Muscle layer of duodenum (tissue), 2 donors: ENCODE measurements around the gene POLR2F.

Experiments used
- H3K27ac ChIP-seq: one replicate; pipeline ENCODE4 v1.7.0; 2013; ENCODE audit warnings: mild to moderate bottlenecking, low read length
- H3K27me3 ChIP-seq: one replicate; pipeline ENCODE4 v1.7.0; 2013; ENCODE audit warnings: low read depth, mild to moderate bottlenecking, control low read depth, low read length
- H3K36me3 ChIP-seq, 2 donors: one replicate each; pipeline ENCODE4 v1.7.0; 2013; ENCODE audit warnings: low read length in 2 of 2, control low read depth in 1 of 2, mild to moderate bottlenecking in 1 of 2; ENCODE audit not compliant: insufficient read depth in 2 of 2, control insufficient read depth in 1 of 2
- H3K4me1 ChIP-seq, 2 donors: one replicate each; pipeline ENCODE4 v1.7.0; 2013; ENCODE audit warnings: low read length in 2 of 2, mild to moderate bottlenecking in 2 of 2, control low read depth in 1 of 2, moderate library complexity in 1 of 2; ENCODE audit not compliant: insufficient read depth in 2 of 2, control insufficient read depth in 1 of 2
- H3K4me3 ChIP-seq, 2 donors: one replicate each; pipeline ENCODE4 v1.7.0; 2013; ENCODE audit warnings: low read length in 2 of 2, low read depth in 1 of 2, mild to moderate bottlenecking in 1 of 2
- H3K9me3 ChIP-seq, 2 donors: one replicate each; pipeline ENCODE4 v1.7.0; 2013; ENCODE audit warnings: low read length in 2 of 2, control low read depth in 1 of 2, mild to moderate bottlenecking in 1 of 2; ENCODE audit not compliant: control insufficient read depth in 1 of 2
- donor health status: healthy.

The POLR2F gene

DNA sequence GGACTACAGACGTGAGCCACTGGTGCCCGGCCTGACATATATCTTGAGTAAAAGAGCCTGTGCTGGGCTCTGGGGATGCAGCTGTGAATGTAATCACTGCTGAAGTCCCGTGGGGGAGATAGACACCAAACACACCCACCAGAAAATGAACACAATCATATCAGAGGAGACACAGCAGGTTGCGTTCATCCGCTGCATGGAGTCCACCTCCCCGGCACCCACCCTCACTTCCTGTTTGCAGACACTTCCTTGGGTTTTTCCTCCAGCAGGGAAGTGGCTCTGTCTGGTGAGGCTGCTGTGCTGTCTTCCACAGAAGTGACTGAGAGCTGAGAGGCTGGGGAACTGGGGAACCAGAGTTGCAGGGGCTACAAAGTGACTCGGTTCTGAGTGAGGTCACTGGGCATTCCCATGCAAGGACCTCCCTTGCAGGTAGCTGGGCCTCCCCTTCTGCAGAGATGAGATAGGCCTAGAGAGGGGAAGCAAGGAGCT is 40.2 kb upstream of the POLR2F start:
- H3K27ac ChIP-seq: no peak overlapping the region
- H3K36me3 ChIP-seq: peaks cover 18 to 30% of the 10 kb centered on the region in 2 donors
- H3K4me1 ChIP-seq: peaks cover 0 to 44% of the 10 kb centered on the region in 2 donors

DNA sequence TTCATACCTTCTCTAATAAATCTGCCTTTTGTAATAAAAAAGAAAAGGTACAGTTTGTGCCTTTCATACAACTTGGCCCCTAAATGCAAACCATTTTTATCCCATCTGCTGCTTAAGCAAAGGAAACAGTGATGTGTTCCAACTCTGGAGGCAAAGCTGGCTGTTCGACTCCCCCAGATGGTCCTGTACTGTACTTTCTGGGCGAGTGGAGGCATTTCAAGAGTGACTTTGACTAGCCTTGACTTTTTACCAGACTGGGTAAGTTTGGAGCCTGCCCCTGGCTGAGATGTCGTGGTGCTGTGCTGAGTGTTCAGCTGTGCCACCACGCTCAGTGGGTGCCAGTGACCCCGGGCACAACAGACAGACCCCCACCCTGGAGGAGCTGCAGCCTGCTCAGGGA is 37.2 kb upstream of the POLR2F start:
- H3K36me3 ChIP-seq: peaks cover 20 to 51% of the 10 kb centered on the region in 2 donors
- peaks cover 0 to 17% of the 10 kb centered on the region in 2 donors for H3K4me1 ChIP-seq
- no peak overlapping the region for H3K4me3 ChIP-seq
- no peaks in the 10 kb centered on the region for H3K9me3 ChIP-seq
- H3K27ac ChIP-seq: no peak overlapping the region
- no peaks in the 10 kb centered on the region for H3K27me3 ChIP-seq

More for the DNA sequence above, 40.2 kb upstream of the POLR2F start:
- Histone ChIP-seq H3K27me3 (no peaks in the 10 kb centered on the region), H3K4me3 (no peak overlapping the region), H3K9me3 (no peaks in the 10 kb centered on the region)

GRCh38 chr22:37917874-37918548 is 35.5 kb upstream of the POLR2F start:
- Histone ChIP-seq H3K27ac (no peak overlapping the region), H3K36me3 (peaks cover 24 to 59% of the 10 kb centered on the region in 2 donors), H3K9me3 (no peaks in the 10 kb centered on the region), H3K4me3 (no peak overlapping the region), H3K4me1 (peaks cover 0 to 5% of the 10 kb centered on the region in 2 donors), H3K27me3 (no peaks in the 10 kb centered on the region)

- H3K27ac ChIP-seq: no peak overlapping the region
- H3K27me3 ChIP-seq: no peaks in the 10 kb centered on the region
- H3K36me3 ChIP-seq: peaks cover 24 to 59% of the 10 kb centered on the region in 2 donors
- no peaks in the 10 kb centered on the region for H3K9me3 ChIP-seq
- H3K4me1 ChIP-seq: no peaks in the 10 kb centered on the region
- H3K4me3 ChIP-seq: no peak overlapping the region
These were observed 34.8 kb upstream of the POLR2F start for GRCh38 chr22:37918580-37919270.

GRCh38 chr22:37920126-37920525 is 33.4 kb upstream of the POLR2F start:
- H3K9me3 ChIP-seq: no peaks in the 10 kb centered on the region
- no peak overlapping the region for H3K27ac ChIP-seq
- peaks cover 29 to 69% of the 10 kb centered on the region in 2 donors for H3K36me3 ChIP-seq

GRCh38 chr22:37922191-37922590 is 31.3 kb upstream of the POLR2F start:
- H3K27me3 ChIP-seq: no peaks in the 10 kb centered on the region
- peaks cover 0 to 12% of the 10 kb centered on the region in 2 donors for H3K4me1 ChIP-seq
- no peak overlapping the region for H3K27ac ChIP-seq
- no peak overlapping the region for H3K4me3 ChIP-seq
- H3K9me3 ChIP-seq: no peaks in the 10 kb centered on the region
- H3K36me3 ChIP-seq: peaks cover 37 to 76% of the 10 kb centered on the region in 2 donors

More at GRCh38 chr22:37920126-37920525, 33.4 kb upstream of the POLR2F start:
- Histone ChIP-seq H3K4me3 (no peak overlapping the region), H3K27me3 (no peaks in the 10 kb centered on the region), H3K4me1 (peaks cover 0 to 7% of the 10 kb centered on the region in 2 donors)

DNA sequence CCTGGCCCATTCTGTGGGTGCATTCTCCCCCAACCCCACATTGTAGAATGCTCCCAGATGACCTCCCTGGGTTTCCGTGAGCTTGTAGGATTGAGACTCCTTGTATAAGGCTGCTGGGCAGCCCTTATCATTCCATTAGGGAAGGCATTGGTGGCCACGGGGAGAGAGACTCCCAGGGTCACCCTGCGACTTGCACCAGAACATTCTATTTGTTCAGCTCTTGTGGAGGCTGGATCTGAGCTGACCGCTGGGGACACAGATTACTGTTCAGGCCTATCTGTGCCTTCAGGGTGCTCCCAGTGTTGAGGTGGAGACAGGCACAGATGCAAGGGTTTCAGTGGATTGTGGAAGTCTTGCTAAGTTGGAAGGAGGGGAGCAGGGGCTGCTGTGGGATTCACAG is 29.6 kb upstream of the POLR2F start:
- Histone ChIP-seq H3K36me3 (peaks cover 32 to 75% of the 10 kb centered on the region in 2 donors), H3K27ac (no peak overlapping the region), H3K9me3 (no peaks in the 10 kb centered on the region), H3K4me3 (no peak overlapping the region), H3K27me3 (no peaks in the 10 kb centered on the region), H3K4me1 (peaks cover 0 to 12% of the 10 kb centered on the region in 2 donors)

GRCh38 chr22:37924386-37925065 is 29.0 kb upstream of the POLR2F start:
- Histone ChIP-seq H3K36me3 (peaks cover 36 to 76% of the 10 kb centered on the region in 2 donors), H3K9me3 (no peaks in the 10 kb centered on the region)

GRCh38 chr22:37925330-37925729 is 28.2 kb upstream of the POLR2F start:
- Histone ChIP-seq H3K9me3 (no peaks in the 10 kb centered on the region), H3K36me3 (peaks cover 40 to 72% of the 10 kb centered on the region in 2 donors), H3K27ac (no peak overlapping the region), H3K4me3 (no peak overlapping the region), H3K4me1 (peaks cover 0 to 17% of the 10 kb centered on the region in 2 donors), H3K27me3 (no peaks in the 10 kb centered on the region)

More at GRCh38 chr22:37924386-37925065, 29.0 kb upstream of the POLR2F start:
- H3K27me3 ChIP-seq: no peaks in the 10 kb centered on the region
- H3K4me3 ChIP-seq: no peak overlapping the region
- no peak overlapping the region for H3K27ac ChIP-seq
- H3K4me1 ChIP-seq: peaks cover 0 to 12% of the 10 kb centered on the region in 2 donors

- peaks cover 0 to 19% of the 10 kb centered on the region in 2 donors for H3K4me1 ChIP-seq
- no peaks in the 10 kb centered on the region for H3K27me3 ChIP-seq
- no peaks in the 10 kb centered on the region for H3K9me3 ChIP-seq
- no peak overlapping the region for H3K27ac ChIP-seq
- H3K4me3 ChIP-seq: no peak overlapping the region
- peaks cover 40 to 74% of the 10 kb centered on the region in 2 donors for H3K36me3 ChIP-seq
These were observed 27.7 kb upstream of the POLR2F start for GRCh38 chr22:37925767-37926166.

DNA sequence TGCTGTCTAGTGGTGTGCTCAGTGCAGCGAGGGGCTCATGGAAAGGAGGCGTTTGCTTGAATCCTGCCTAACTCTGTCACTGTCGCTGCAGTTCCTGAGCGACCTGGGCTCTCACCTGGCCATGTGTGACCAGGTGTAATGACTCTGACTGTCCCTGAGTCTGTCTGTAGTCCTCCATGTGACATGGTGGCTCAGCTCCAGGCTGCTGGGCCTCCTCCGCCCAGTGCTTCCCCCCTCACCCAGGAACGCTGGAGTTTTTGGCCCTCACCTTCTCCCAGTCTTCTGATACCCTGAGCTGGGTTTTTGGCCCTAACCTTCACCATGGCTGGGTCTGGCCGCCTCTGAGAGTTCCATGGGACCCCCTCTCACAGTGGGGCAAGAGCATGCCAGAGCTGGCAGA is 27.1 kb upstream of the POLR2F start:
- Histone ChIP-seq H3K9me3 (no peaks in the 10 kb centered on the region), H3K4me1 (peaks cover 0 to 21% of the 10 kb centered on the region in 2 donors), H3K27ac (no peak overlapping the region), H3K4me3 (no peak overlapping the region), H3K27me3 (no peaks in the 10 kb centered on the region), H3K36me3 (peaks cover 40 to 75% of the 10 kb centered on the region in 2 donors)
